Ramos (cell line): Measurements from ENCODE around the gene CDH26.

Source experiments
- in situ Hi-C: fragments of 300-500 bp; cut with MboI; formaldehyde crosslinking; loops from one replicate; pipeline ENCODE4 v1.14.3; 2022; ENCODE audit warnings: low sequenced_read_pairs; ENCODE audit not compliant: unreplicated experiment

Gene CDH26

GRCh38 chr20:59976156-59976782, 18.0 kb downstream of the CDH26 start:
- in situ Hi-C loops = no loop called here

- in situ Hi-C loops = no loop called here
Observed at GRCh38 chr20:59977086-59977485, 18.9 kb downstream of the CDH26 start.

- in situ Hi-C loops = no loop called here
Observed at GRCh38 chr20:59983076-59983475, 24.9 kb downstream of the CDH26 start.

- in situ Hi-C loops = no loop called here
Observed at GRCh38 chr20:59984541-59984940, 26.3 kb downstream of the CDH26 start.

- in situ Hi-C loops = no loop called here
Observed at GRCh38 chr20:59985164-59985563, 26.9 kb downstream of the CDH26 start.

GRCh38 chr20:59985864-59986263, 27.6 kb downstream of the CDH26 start:
- in situ Hi-C loops = no loop called here

- in situ Hi-C loops = no loop called here
Observed at GRCh38 chr20:59987135-59987534, 28.9 kb downstream of the CDH26 start.

GRCh38 chr20:59988141-59988540, 29.9 kb downstream of the CDH26 start:
- in situ Hi-C loops = no loop called here

GRCh38 chr20:59992526-59993084, 34.4 kb downstream of the CDH26 start:
- in situ Hi-C loops = no loop called here

GRCh38 chr20:59993736-59994430, 35.7 kb downstream of the CDH26 start:
- in situ Hi-C loops = no loop called here

- in situ Hi-C loops = no loop called here
Observed at GRCh38 chr20:59994697-59995122, 36.5 kb downstream of the CDH26 start.

- in situ Hi-C loops = no loop called here
Observed at GRCh38 chr20:59996108-59996507, 37.9 kb downstream of the CDH26 start.

- in situ Hi-C loops = no loop called here
Observed at GRCh38 chr20:59997896-59998295, 39.7 kb downstream of the CDH26 start.

- in situ Hi-C loops = no loop called here
Observed at GRCh38 chr20:59999502-59999901, 41.3 kb downstream of the CDH26 start.

- in situ Hi-C loops = no loop called here
Observed at GRCh38 chr20:60000271-60001042, 42.2 kb downstream of the CDH26 start.

GRCh38 chr20:60001108-60001507, 42.9 kb downstream of the CDH26 start:
- in situ Hi-C loops = no loop called here

- in situ Hi-C loops = no loop called here
Observed at GRCh38 chr20:60003776-60004175, 45.6 kb downstream of the CDH26 start.

GRCh38 chr20:60006261-60006660, 48.0 kb downstream of the CDH26 start:
- in situ Hi-C loops = no loop called here

- in situ Hi-C loops = no loop called here
Observed at GRCh38 chr20:60007464-60007863, 49.2 kb downstream of the CDH26 start.

GRCh38 chr20:60008130-60008808, 50.0 kb downstream of the CDH26 start:
- in situ Hi-C loops = no loop called here
